ENCODE measurements around the gene JOSD1. TPM values are rescaled to one million over a fixed set of nuclear protein-coding genes. Genes with fewer than 3 reads are reported as not detected.

Gene JOSD1
- polyA plus RNA-seq, 3 donors = 7.1 to 83.5 (median 7.2) TPM

DNA sequence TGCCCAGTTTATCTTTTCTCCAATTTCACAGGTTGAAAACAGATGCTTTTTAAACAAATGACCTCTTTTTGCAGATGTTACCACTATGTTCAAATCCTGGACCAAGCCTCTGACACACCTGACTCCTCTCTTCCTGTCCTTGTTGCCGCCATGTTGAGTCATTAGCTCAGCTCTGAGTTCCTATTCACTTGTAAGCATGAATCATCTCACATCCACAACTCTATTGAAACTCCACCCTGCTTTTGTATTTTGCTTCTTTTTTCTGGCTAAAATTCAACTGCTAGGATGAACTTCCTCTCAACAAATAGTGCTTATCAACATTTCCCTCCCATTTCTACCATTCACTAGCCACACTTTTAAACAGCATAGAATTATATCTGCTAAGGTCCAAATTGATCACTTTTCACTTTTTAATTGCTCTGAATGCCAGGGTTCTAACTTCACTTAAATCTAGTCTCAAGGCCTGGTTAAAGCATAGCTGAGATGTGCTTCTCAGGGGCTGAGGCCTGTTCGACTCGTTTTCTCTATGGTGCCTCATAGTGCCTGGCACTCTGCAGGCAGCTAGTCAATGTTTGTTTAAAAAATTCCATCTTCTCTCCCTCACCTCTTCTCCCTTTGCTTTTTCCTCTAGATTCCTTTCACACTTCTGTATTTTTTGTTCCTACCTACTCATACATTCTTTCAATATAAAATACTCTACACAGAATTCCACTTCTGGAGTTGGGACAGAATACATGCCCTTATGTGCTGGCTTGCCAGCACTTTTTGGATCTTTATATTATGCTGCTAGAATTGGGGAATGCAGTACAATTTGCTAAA is 3.9 kb downstream of the JOSD1 start:
- H3K27me3 ChIP-seq (ENCODE audit: control insufficient read depth in 2 of 2, insufficient read depth in 2 of 2, low read length in 2 of 2) = no peaks in the 10 kb centered on the region
- WGBS (ENCODE audit: insufficient coverage) = 57% methylated on average over 3 of the region's 3 CpGs
- peak overlapping the region; percentile 27 for H3K4me2 ChIP-seq (replicated peaks; ENCODE audit: extremely low read depth, low read length, poor library complexity, severe bottlenecking)
- intact Hi-C loops (cut with micrococcal nuclease) = no loop called here
- H3K36me3 ChIP-seq (replicated peaks in 1 of 2; ENCODE audit: control insufficient read depth in 1 of 2, insufficient read depth in 2 of 2, low read length in 2 of 2) = peaks cover 0 to 13% of the 10 kb centered on the region in 2 donors
- Mint-ChIP-seq H3K36me3 (peaks cover 8 to 26% of the 10 kb centered on the region in 2 donors), H3K27me3 (ENCODE audit: low read depth in 3 of 3) (peaks cover 2 to 4% (median 4%) of the 10 kb centered on the region in 3 donors), H3K4me3 (peak overlapping the region; percentile 45 to 69), H3K4me1 (peaks cover 48% of the 10 kb centered on the region), H3K9me3 (no peaks in the 10 kb centered on the region), H3K27ac (peak overlapping the region; percentile 89 to 94 (median 90))
- H3K4me1 ChIP-seq (ENCODE audit: control insufficient read depth in 1 of 2, insufficient read depth in 2 of 2, low read length in 2 of 2) = peaks cover 46 to 51% of the 10 kb centered on the region in 2 donors
- no peaks in the 10 kb centered on the region for H3K9me3 ChIP-seq (replicated peaks in 1 of 2; ENCODE audit: control insufficient read depth in 1 of 2, insufficient read depth in 1 of 2, low read length in 2 of 2)
- no peak overlapping the region for H3K9ac ChIP-seq (ENCODE audit: insufficient read depth, low read length, poor library complexity, severe bottlenecking)
- H4K20me1 ChIP-seq (ENCODE audit: insufficient read depth, low read length) = peaks cover 16% of the 10 kb centered on the region
- H3K27ac ChIP-seq (ENCODE audit: low read depth in 1 of 2, low read length in 2 of 2) = peak overlapping the region; percentile 47 to 77
- H2AFZ ChIP-seq (ENCODE audit: insufficient read depth, low read depth, low read length, poor library complexity, severe bottlenecking) = no peak overlapping the region
- peaks cover 60% of the 10 kb centered on the region for H3K79me2 ChIP-seq (ENCODE audit: insufficient read depth, low read length)
- TF ChIP-seq, protein P1, sequence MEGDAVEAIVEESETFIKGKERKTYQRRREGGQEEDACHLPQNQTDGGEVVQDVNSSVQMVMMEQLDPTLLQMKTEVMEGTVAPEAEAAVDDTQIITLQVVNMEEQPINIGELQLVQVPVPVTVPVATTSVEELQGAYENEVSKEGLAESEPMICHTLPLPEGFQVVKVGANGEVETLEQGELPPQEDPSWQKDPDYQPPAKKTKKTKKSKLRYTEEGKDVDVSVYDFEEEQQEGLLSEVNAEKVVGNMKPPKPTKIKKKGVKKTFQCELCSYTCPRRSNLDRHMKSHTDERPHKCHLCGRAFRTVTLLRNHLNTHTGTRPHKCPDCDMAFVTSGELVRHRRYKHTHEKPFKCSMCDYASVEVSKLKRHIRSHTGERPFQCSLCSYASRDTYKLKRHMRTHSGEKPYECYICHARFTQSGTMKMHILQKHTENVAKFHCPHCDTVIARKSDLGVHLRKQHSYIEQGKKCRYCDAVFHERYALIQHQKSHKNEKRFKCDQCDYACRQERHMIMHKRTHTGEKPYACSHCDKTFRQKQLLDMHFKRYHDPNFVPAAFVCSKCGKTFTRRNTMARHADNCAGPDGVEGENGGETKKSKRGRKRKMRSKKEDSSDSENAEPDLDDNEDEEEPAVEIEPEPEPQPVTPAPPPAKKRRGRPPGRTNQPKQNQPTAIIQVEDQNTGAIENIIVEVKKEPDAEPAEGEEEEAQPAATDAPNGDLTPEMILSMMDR (IDR thresholded peaks at IDR 0.05) = no peak
- peak overlapping the region in 1 of 3 experiments; percentile 89 for H3K4me3 ChIP-seq (replicated peaks in 1 of 3; ENCODE audit: low read depth in 2 of 3, low read length in 3 of 3)
- DNase-seq = peak; percentile 70 to 89 (median 80)

DNA sequence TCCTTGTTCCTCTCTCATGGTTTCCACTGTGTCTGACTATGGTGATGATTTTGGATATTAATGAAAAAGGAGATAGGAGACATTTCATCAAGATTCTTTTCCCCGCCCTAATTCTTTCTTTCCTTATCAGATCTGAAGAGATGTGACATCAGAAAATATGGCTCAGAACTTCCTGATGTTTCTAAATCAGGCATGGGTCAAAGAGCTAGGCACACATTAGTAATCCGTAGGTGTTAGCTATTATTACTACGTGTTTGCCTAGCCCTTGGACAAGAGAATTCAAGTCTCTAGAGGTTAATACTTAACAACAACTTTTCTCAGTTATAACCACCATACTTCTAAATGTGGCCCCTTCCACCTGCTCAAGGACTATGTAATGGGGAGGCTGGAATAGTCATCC is 5.8 kb downstream of the JOSD1 start:
- no peak overlapping the region for H3K4me3 Mint-ChIP-seq
- Histone ChIP-seq H3K79me2 (ENCODE audit: insufficient read depth, low read length) (peaks cover 60% of the 10 kb centered on the region), H3K4me1 (ENCODE audit: control insufficient read depth in 1 of 2, insufficient read depth in 2 of 2, low read length in 2 of 2) (peaks cover 37 to 41% of the 10 kb centered on the region in 2 donors)

More for the DNA sequence above, 5.8 kb downstream of the JOSD1 start:
- Histone ChIP-seq H3K27ac (ENCODE audit: low read depth in 1 of 2, low read length in 2 of 2) (no peak overlapping the region), H3K4me2 (replicated peaks; ENCODE audit: extremely low read depth, low read length, poor library complexity, severe bottlenecking) (no peak overlapping the region), H3K36me3 (replicated peaks in 1 of 2; ENCODE audit: control insufficient read depth in 1 of 2, insufficient read depth in 2 of 2, low read length in 2 of 2) (peaks cover 0 to 24% of the 10 kb centered on the region in 2 donors), H3K4me3 (replicated peaks in 1 of 3; ENCODE audit: low read depth in 2 of 3, low read length in 3 of 3) (no peak overlapping the region), H4K20me1 (ENCODE audit: insufficient read depth, low read length) (peaks cover 16% of the 10 kb centered on the region), H3K9ac (ENCODE audit: insufficient read depth, low read length, poor library complexity, severe bottlenecking) (no peak overlapping the region), H3K27me3 (ENCODE audit: control insufficient read depth in 2 of 2, insufficient read depth in 2 of 2, low read length in 2 of 2) (no peaks in the 10 kb centered on the region), H2AFZ (ENCODE audit: insufficient read depth, low read depth, low read length, poor library complexity, severe bottlenecking) (no peak overlapping the region), H3K9me3 (replicated peaks in 1 of 2; ENCODE audit: control insufficient read depth in 1 of 2, insufficient read depth in 1 of 2, low read length in 2 of 2) (no peaks in the 10 kb centered on the region)
- no peak for DNase-seq
- Mint-ChIP-seq H3K36me3 (peaks cover 22 to 33% of the 10 kb centered on the region in 2 donors), H3K27ac (no peak overlapping the region), H3K27me3 (ENCODE audit: low read depth in 3 of 3) (peaks cover 0 to under 1% (median 0%) of the 10 kb centered on the region in 3 donors), H3K4me1 (peaks cover 41% of the 10 kb centered on the region), H3K9me3 (no peaks in the 10 kb centered on the region)
- TF ChIP-seq, protein P1 (IDR thresholded peaks at IDR 0.05) = no peak
- WGBS (ENCODE audit: insufficient coverage) = 100% methylated on average over 1 of the region's 3 CpGs
- intact Hi-C loops (cut with micrococcal nuclease) = no loop called here
